Measurements from ENCODE around the gene KIAA1755. TPM values are rescaled to one million over a fixed set of nuclear protein-coding genes. Genes with fewer than 3 reads are reported as not detected.

Gene KIAA1755
- total RNA-seq, 3 donors from 2014 or later (not counting 1 experiment from before 2014, with no cell fraction given): not detected

DNA sequence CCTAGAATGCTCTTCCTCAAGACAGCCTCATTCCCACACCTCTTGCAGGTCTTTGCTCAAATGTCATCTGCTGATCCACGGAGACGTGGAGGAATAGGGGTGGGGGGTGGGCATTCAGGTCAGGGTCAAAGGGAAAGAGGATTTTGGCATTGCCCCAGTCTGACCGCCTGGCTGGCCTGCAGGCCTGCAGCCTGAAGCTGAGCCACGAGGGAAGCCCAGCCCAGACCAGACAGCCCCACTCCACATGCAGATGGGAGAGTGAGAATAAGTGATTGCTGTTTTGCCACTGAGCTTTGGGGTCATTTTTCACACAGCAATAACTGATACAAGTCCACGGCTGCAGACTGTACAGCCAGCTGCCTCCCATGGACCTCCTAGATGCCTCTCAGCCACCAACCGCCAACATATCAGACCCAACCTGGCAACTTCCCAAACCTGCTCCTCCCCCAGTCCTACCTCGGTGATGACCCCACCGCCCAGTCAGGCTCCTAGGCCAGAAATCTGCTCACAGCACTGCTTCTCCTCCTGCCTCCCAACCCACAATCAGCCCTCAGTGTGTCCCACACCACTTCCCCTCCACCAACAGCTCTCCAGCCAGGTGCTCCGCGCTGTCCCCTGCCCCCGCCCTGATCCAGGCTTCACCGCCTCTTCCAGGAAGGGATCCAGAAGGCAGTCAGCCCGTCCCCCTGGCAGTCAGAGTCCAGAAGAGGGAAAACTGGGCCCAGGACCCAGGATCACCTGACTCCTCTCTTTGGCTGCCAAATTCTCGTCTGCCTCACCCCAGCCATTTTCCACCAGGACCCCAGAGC lies 14.0 kb downstream of the KIAA1755 start:
- H3K27me3 Mint-ChIP-seq (ENCODE audit: low read depth in 2 of 2): peaks cover 4 to 8% of the 10 kb centered on the region in 2 donors
- Histone ChIP-seq H3K27me3 (ENCODE audit: control insufficient read depth, insufficient read depth, low read length) (no peaks in the 10 kb centered on the region), H3K36me3 (ENCODE audit: control insufficient read depth, insufficient read depth, low read length) (no peaks in the 10 kb centered on the region), H3K4me3 (ENCODE audit: low read length) (no peak overlapping the region), H3K27ac (ENCODE audit: low read length) (no peak overlapping the region), H3K9me3 (ENCODE audit: control insufficient read depth, insufficient read depth, low read length) (peaks cover 10% of the 10 kb centered on the region), H3K4me1 (ENCODE audit: control insufficient read depth, insufficient read depth, low read length) (no peaks in the 10 kb centered on the region)
- WGBS (ENCODE audit: insufficient coverage): 80% methylated on average over 12 of the region's 14 CpGs
- DNase-seq: no peak
- TF ChIP-seq, protein P1, sequence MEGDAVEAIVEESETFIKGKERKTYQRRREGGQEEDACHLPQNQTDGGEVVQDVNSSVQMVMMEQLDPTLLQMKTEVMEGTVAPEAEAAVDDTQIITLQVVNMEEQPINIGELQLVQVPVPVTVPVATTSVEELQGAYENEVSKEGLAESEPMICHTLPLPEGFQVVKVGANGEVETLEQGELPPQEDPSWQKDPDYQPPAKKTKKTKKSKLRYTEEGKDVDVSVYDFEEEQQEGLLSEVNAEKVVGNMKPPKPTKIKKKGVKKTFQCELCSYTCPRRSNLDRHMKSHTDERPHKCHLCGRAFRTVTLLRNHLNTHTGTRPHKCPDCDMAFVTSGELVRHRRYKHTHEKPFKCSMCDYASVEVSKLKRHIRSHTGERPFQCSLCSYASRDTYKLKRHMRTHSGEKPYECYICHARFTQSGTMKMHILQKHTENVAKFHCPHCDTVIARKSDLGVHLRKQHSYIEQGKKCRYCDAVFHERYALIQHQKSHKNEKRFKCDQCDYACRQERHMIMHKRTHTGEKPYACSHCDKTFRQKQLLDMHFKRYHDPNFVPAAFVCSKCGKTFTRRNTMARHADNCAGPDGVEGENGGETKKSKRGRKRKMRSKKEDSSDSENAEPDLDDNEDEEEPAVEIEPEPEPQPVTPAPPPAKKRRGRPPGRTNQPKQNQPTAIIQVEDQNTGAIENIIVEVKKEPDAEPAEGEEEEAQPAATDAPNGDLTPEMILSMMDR (IDR thresholded peaks at IDR 0.05): no peak
- intact Hi-C loops (cut with micrococcal nuclease): no loop called here
- no peak overlapping the region for H3K27ac Mint-ChIP-seq
- no peaks in the 10 kb centered on the region for H3K4me1 Mint-ChIP-seq
- no peak for ATAC-seq
- H3K4me3 Mint-ChIP-seq: no peak overlapping the region
- H3K9me3 Mint-ChIP-seq: peaks cover 2 to 3% of the 10 kb centered on the region in 2 donors
- no peaks in the 10 kb centered on the region for H3K36me3 Mint-ChIP-seq

DNA sequence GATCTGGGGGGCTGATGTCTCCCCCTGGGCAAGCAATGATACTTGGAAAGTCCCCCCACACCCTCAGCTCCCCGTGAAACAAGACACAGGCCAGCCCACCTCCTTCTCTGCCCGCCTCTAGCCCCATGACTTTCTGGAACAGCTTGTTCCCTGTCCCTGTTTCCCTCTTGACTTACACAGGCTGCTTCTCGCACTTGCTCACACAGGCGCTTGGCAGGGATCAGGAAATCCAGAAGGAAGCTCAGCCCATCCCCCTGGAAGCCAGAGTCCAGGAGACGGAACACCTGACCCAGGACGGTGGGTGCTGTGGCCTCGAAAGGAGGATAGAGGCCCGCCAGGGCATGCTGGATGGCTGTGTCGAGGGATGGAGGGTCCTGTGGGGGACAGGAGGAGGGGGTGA lies 14.8 kb downstream of the KIAA1755 start:
- Histone ChIP-seq H3K4me1 (ENCODE audit: control insufficient read depth, insufficient read depth, low read length) (no peaks in the 10 kb centered on the region), H3K9me3 (ENCODE audit: control insufficient read depth, insufficient read depth, low read length) (peaks cover 17% of the 10 kb centered on the region), H3K27me3 (ENCODE audit: control insufficient read depth, insufficient read depth, low read length) (no peaks in the 10 kb centered on the region), H3K27ac (ENCODE audit: low read length) (no peak overlapping the region), H3K36me3 (ENCODE audit: control insufficient read depth, insufficient read depth, low read length) (no peaks in the 10 kb centered on the region), H3K4me3 (ENCODE audit: low read length) (no peak overlapping the region)
- TF ChIP-seq, protein P1 (IDR thresholded peaks at IDR 0.05): no peak
- peaks cover 2 to 3% of the 10 kb centered on the region in 2 donors for H3K9me3 Mint-ChIP-seq
- WGBS (ENCODE audit: insufficient coverage): 87% methylated on average over 9 of the region's 9 CpGs
- peaks cover 4 to 8% of the 10 kb centered on the region in 2 donors for H3K27me3 Mint-ChIP-seq (ENCODE audit: low read depth in 2 of 2)
- no peak for ATAC-seq
- H3K36me3 Mint-ChIP-seq: no peaks in the 10 kb centered on the region
- no peak for DNase-seq
- no peaks in the 10 kb centered on the region for H3K4me1 Mint-ChIP-seq
- H3K27ac Mint-ChIP-seq: no peak overlapping the region
- intact Hi-C loops (cut with micrococcal nuclease): no loop called here
- no peak overlapping the region for H3K4me3 Mint-ChIP-seq

DNA sequence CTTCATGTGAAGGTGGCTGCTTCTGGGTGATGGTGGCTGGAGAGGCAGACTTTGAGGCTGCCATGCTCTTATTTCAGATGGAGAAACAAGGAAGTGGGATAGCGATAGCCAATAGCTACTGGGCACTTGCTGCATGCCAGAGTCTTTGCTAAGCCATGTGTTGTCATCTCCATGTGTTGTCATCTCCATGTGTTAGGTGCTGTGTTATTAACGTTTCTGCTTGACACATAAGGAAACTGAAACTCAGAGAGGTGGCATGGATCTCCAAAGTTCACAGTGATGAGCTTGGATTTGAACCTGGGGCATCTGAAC lies 16.9 kb downstream of the KIAA1755 start:
- no peak overlapping the region for H3K4me3 Mint-ChIP-seq
- no peak for ATAC-seq
- intact Hi-C loops (cut with micrococcal nuclease): no loop called here

More for the DNA sequence above, 16.9 kb downstream of the KIAA1755 start:
- Mint-ChIP-seq H3K36me3 (no peaks in the 10 kb centered on the region), H3K27ac (no peak overlapping the region), H3K27me3 (ENCODE audit: low read depth in 2 of 2) (peaks cover 10 to 12% of the 10 kb centered on the region in 2 donors), H3K9me3 (peaks cover 2 to 3% of the 10 kb centered on the region in 2 donors), H3K4me1 (no peaks in the 10 kb centered on the region)
- Histone ChIP-seq H3K4me1 (ENCODE audit: control insufficient read depth, insufficient read depth, low read length) (no peaks in the 10 kb centered on the region), H3K27ac (ENCODE audit: low read length) (no peak overlapping the region), H3K9me3 (ENCODE audit: control insufficient read depth, insufficient read depth, low read length) (peaks cover 20% of the 10 kb centered on the region), H3K4me3 (ENCODE audit: low read length) (no peak overlapping the region), H3K27me3 (ENCODE audit: control insufficient read depth, insufficient read depth, low read length) (no peaks in the 10 kb centered on the region), H3K36me3 (ENCODE audit: control insufficient read depth, insufficient read depth, low read length) (no peaks in the 10 kb centered on the region)
- 82% methylated on average over 2 of the region's 2 CpGs for WGBS (ENCODE audit: insufficient coverage)
- TF ChIP-seq, protein P1 (IDR thresholded peaks at IDR 0.05): no peak
- DNase-seq: no peak
